ENCODE measurements around the gene SAT1. TPM values are rescaled to one million over a fixed set of nuclear protein-coding genes. Genes with fewer than 3 reads are reported as not detected.
"Not testable (repeated sequence)": the region's sequence is repeated elsewhere in the genome, so short reads cannot be mapped to it uniquely, and the experiment has no call there.

The SAT1 gene
- total RNA-seq, 2 donors from 2014 or later = 154 to 192 TPM

DNA sequence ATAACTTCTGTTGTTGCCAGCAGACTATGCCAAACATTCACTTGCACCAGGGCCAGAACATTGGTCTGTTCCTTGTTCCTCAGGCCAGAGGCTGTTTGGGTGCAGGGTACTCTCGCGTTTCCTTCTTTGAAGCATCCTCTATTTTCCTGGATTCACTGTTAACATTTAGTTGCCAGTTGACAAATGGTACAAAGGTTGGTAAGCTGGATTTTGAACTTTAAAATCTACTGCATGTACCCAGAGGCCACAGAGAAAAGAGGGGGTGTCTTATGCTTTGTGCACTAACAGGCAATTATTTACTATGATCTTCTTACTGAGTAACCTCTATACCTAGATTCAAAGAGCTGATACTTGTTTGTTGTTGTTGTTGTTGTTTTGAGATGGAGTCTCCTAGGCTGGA, 12.8 kb upstream of the SAT1 start:
- DNase-seq (ENCODE audit: low spot score) = no peak
- intact Hi-C loops (cut with DNase I) = no loop called here

DNA sequence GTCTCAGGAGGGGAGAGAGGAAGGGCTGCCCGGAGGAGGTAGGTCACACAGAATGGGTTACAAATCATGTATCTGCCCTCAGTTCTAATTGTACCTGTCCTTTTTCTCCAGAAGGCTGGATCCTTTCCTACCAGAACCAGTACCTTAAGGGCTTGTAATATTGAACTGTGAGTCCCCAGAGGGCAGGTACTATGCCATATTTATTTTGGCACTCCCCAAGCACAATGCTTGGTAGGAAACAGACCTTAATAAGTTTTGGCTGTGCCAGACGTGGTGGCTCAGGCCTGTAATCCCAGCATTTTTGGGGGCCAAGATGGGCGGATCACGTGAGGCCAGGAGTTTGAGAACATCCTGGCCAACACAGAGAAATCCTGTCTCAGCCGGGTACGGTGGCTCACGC, 11.9 kb upstream of the SAT1 start:
- DNase-seq (ENCODE audit: low spot score); intact Hi-C loops (cut with DNase I): not testable (repeated sequence)

DNA sequence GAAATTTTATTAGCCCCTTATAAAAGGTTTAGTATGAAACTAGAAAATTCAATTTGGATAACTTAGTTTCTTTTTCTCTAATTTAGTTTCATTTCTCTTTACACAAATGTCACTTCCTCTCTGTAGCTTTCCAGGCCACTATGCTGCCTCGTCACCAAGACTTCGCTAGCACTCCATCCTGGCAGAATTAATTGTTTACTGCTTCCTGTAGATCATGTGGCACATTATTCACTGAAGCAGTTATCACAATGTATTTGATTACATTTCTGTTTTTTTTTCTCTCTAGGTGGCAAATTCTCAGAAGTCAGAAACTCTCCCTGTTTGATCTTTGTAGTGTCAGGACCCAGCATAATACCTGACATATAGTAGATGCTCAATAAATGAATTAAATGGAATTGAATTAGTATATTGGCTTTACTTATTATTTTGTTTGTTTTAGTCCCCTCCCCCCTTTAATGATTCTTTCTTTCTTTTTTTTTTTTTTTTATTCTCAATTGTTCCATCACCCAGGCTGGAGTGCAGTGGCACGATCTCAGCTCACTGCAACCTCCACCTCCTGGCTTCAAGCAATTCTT, 9.3 kb upstream of the SAT1 start:
- intact Hi-C loops (cut with DNase I) = no loop called here
- DNase-seq (ENCODE audit: low spot score) = no peak

DNA sequence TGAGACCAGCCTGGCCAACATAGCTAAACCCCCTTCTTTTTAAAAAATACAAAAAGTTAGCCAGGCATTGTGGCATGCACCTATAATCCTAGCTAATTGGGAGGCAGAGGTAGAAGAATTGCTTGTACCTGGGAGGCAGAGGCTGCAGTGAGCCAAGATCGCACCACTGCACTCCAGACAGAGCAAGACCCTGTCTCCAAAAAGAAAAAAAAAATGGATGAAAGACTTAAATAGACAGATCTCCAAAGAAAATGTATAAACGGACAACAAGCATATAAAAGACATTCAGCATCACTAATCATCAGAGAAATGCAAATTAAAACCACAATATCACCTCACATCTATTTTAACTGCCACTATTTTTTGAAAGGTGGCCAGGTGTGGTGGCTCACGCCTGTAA, 6.6 kb upstream of the SAT1 start:
- no peak for DNase-seq (ENCODE audit: low spot score)
- intact Hi-C loops (cut with DNase I) = no loop called here

DNA sequence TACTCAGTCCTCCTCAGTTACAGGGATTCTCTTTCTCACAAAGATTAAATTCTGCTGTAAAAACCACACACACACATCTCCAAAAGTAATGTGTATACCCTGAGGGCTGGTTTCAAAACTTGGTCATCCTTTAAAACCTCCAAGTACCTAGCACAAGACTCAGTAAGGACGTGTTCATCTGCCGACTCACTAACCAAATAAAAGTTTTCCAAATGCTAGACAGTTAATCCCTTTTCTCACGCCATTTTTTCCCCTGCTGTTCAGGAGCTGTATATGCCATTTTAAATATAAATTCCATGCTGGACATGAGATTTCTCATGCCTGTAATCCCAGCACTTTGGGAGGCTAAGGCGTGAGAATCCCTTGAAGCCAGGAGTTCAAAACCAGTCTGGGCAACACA, 3.9 kb upstream of the SAT1 start:
- intact Hi-C loops (cut with DNase I) = no loop called here
- DNase-seq (ENCODE audit: low spot score) = no peak

DNA sequence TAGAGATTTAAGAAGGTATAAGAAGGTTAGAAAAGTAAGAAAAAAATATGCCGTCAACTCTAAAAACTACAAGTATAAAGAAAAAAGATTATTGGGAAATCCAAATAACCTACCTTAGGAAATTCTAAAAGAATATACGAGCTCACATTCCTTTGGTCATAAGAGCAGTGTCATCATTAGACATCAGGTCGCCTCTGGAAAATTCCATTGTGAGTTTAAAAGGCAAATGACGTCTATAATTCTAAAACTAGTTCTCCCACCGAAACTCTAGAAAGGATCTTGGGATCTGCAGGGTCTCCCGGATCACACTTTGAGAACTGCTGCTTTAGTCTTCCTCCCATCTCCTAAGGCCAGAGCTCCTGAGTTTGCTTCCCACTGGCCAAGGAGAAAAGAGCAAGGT, 518 bp upstream of the SAT1 start:
- DNase-seq (ENCODE audit: low spot score) = no peak
- intact Hi-C loops (cut with DNase I) = loop anchor here in 1 of 2 donors (10.0 kb wide), 1 partner anchor 122 kb away; the partner anchor contains the start of genes APOO and CXorf58

DNA sequence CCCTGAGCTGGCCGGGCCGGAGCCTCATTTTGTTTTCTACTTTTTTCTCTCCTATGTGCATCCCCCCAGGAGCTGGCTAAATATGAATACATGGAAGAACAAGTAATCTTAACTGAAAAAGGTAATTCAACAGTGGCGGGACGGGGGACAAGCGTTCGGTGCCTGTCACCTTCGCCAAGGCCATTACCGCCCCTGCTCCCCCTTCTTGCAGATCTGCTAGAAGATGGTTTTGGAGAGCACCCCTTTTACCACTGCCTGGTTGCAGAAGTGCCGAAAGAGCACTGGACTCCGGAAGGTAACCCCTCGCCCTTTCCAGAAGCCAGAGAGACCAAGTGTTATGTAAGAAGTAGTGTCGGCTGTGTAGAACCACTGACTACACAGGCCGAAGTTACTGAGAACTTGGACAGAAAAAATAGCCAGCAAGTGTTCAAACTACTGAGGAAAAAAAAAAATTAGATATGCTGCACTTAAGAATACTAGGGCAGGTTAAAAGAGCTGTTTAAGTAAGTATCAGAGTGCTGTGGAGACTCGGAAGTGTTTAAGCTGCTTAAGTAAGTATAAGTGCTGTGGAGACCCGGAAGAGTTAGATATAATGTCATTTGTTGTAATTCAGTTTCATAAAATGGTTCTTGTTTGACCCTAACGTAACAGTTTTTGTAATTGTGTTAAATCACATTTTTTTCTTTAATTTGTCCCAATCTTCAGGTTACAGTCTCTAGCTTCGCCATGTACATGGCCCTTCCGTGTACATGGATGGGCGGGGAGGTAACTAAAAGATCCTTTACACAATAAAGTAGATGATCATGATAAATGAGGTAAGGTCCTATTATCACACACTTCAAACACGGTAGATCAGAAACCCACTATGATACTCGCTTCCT, 856 bp downstream of the SAT1 start:
- DNase-seq (ENCODE audit: low spot score) = no peak
- intact Hi-C loops (cut with DNase I) = loop anchor here in 1 of 2 donors (10.0 kb wide), 1 partner anchor 121 kb away; the partner anchor contains the start of genes APOO and CXorf58

DNA sequence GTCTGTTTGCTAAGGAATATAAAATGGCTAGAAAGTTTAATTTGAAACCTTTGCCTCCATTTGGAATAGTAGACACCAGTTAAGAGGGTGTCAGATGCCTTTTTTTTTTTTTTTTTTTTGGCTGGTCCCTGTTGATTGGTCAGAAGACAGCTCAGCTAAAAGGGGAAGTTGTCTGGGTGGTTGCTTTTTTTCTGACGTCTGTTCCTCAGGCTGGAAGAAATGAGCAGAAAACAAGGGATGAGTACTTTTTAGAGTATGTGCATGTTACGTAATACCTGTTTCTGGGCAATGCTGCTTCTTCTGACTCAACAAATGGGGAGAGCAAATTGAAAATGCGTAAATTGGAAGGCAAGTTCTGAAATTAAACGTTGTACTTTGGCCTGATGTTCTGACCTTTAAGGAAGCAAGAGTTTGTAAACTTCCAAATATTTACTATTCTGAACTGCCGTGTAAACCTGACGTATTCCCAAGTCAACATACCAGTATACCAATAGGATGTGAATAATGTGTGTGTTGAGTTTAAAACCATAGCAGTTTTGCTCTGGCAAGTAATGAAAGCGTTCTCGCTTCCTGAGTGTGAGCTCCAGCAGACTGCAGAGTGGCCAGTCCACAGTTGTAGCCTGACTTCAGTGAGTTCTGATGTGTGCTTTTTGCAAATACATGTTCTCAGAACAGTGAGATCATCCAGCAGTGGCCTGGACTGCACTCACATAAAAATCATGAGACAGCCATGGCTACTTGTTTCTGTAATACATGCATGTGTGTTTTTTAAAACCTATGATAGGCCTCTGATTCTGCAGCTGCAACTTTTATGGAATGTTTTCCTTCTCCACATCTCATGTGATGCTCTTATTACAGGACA, 1.7 kb downstream of the SAT1 start:
- intact Hi-C loops (cut with DNase I) = loop anchor here in 1 of 2 donors (10.0 kb wide), 1 partner anchor 120 kb away; the partner anchor contains the start of genes APOO and CXorf58
- DNase-seq (ENCODE audit: low spot score) = no peak

DNA sequence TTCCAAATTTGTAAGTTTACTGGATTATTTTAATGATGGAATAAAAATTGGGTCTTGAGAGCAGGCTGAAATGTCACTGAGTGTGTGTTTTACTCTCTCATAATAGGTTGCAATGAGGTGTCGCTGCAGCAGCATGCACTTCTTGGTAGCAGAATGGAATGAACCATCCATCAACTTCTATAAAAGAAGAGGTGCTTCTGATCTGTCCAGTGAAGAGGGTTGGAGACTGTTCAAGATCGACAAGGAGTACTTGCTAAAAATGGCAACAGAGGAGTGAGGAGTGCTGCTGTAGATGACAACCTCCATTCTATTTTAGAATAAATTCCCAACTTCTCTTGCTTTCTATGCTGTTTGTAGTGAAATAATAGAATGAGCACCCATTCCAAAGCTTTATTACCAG, 2.6 kb downstream of the SAT1 start:
- no peak for DNase-seq (ENCODE audit: low spot score)
- intact Hi-C loops (cut with DNase I) = loop anchor here in 1 of 2 donors (10.0 kb wide), 1 partner anchor 119 kb away; the partner anchor contains the start of genes APOO and CXorf58

DNA sequence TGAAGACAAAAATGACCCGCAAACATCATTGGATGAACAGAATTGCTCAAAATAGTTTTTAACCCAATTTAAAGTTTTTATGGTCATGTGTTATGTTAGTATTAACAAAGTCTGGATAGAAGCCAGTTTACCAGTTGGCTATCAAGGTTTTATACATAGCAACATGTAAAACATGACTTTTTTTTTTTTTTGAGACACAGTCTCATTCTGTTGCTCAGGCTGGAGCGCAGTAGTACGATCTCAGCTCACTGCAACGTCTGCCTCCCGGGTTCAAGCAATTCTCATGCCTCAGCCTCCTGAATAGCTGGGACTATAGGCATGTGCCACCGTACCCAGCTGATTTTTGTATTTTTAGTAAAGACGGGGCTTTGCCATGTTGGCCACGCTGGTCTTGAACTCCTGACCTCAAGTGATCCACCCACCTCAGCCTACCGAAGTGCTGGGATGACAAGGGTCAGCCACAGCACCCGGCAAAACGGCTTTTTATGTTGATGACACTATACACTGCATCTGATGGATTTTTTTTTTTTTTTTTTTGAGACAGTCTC, 3.4 kb downstream of the SAT1 start:
- DNase-seq (ENCODE audit: low spot score) = no peak
- intact Hi-C loops (cut with DNase I) = loop anchor here in 1 of 2 donors (10.0 kb wide), 1 partner anchor 118 kb away; the partner anchor contains the start of genes APOO and CXorf58

DNA sequence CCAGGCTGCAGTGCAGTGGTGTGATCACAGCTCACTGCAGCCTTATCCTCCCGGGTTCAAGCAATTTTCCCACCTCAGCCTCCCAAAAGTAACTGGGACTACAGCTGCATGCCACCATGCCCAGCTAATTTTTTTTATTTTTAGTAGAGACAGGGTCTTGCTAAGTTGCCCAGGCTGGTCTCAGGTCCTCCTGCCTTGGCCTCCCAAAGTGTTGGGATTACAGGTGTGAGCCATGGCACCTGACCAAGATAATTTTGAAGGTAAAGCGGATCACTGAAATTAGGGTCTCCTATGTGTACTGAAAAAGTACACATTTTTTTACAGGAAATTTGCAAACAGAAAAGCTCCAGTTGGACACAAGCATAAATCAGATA, 4.8 kb downstream of the SAT1 start:
- intact Hi-C loops (cut with DNase I) = loop anchor here in 1 of 2 donors (10.0 kb wide), 1 partner anchor 117 kb away; the partner anchor contains the start of genes APOO and CXorf58
- no peak for DNase-seq (ENCODE audit: low spot score)

DNA sequence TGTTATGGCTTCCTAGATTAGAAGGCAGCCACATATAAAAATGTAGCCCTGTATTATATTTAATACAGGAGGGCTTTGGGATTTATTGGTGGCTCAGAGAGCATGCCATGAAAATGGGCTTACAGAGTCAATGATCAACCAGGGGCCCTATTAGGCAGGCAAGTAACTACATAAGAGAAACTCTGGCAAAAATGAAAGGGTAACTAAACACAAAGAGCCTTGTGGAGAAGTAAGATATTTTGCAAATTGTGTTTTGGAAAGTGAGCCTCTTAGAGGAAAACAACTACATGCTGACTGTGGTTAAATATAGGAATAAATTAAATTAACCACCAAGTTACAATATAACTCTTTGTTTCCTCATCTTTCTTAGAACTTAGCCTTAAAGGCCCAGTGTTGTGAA, 5.5 kb downstream of the SAT1 start:
- DNase-seq (ENCODE audit: low spot score) = no peak
- intact Hi-C loops (cut with DNase I) = loop anchor here in 1 of 2 donors (10.0 kb wide), 1 partner anchor 116 kb away; the partner anchor contains the start of genes APOO and CXorf58

DNA sequence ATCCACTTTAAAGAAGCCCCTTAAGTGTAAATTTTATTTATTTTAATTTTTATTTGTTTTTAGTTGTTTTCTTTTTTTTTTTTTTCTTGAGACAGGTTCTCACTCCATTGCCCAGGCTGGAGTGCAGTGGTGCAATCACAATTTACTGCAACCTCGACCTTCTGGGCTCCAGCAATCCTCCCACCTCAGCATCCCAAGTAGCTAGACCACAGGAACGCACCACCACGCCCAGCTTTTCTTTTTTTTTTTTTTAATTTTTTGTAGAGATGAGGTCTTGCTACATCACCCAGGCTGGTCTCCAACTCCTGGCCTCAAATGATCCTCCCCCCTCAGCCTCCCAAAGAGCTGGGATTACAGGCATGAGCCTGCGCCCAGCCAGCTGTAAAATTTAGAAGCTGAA, 6.0 kb downstream of the SAT1 start:
- intact Hi-C loops (cut with DNase I) = loop anchor here in 1 of 2 donors (10.0 kb wide), 1 partner anchor 116 kb away; the partner anchor contains the start of genes APOO and CXorf58
- DNase-seq (ENCODE audit: low spot score) = no peak

DNA sequence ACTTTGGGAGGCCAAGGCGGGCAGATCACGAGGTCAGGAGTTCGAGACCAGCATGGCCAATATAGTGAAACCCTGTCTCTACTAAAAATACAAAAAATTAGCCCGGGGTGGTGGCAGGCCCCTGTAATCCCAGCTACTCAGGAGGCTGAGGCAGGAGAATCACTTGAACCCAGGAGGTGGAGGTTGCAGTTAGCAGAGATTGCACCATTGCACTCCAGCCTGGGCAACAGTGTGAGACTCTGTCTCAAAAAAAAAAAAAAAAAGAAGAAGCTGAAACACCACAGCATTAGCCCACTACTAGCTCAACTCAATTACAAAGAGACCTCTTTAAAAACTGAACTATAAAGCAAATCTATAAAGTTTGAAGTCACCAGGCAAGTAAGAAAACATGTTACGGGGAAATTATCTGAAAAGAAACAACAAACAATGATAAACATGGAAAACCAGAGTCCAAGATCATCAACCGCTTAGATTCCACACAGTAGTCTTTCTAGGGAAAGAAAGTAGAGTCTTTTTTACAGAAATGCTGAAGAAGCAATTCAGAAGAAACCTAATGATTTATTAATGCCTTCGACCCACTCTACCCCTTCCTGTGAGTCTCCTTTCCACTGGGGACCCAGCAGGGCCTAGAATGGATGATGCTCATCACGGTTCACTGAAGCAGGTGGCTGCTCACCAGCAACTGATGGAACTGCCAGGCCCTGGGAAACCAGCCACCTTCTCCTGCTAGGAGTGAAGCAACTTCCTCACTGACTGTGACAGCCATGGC, 6.6 kb downstream of the SAT1 start:
- no peak for DNase-seq (ENCODE audit: low spot score)
- intact Hi-C loops (cut with DNase I) = loop anchor here in 1 of 2 donors (10.0 kb wide), 1 partner anchor 115 kb away; the partner anchor contains the start of genes APOO and CXorf58

DNA sequence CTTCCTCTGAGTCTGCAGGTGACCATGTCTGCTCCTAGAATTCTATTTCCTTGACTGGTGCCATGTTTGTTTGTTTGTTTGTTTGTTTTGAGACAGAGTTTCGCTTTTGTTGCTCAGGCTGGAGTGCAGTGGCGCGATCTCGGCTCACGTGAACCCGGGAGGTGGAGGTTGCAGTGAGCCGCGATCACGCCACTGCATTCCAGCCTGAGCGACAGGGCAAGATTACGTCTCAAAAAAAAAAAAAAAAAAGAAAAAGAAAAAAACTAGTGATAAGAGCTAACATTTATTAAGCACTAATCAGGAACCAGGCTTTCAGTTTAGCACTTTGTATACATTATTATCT, 7.2 kb downstream of the SAT1 start:
- no peak for DNase-seq (ENCODE audit: low spot score)
- intact Hi-C loops (cut with DNase I) = no loop called here

DNA sequence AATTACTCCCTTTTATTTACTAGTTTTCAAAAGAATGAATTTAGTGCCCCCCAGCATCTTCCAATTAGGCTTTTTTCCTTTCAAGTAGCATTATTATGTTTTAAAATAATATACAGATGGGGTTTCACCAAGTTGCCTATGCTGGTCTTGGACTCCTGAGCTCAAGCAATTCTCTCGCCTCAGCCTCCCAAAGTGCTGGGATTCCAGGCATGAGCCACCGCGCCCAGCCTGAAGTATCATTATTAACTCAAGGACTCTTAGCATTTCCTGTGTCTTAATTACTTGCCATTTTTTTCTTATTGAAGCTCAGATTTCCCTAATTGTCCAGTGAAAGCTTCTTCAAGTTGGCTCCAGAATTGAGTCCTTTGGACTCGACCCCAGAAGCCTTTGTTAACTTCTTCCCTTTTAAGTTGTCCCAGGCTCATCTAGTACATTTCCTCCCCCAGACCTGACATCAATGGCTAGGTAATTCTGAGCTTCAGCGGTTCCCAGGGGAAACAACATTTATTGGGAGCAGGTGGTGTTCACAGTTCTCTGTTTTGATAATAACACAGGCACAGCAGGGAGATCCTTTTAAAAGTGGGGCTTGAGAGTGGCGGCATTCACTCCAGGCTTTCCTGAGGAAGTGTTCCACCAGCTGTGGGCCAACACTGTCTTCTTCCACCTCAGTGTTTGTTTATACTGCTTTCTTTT, 10.0 kb downstream of the SAT1 start:
- no peak for DNase-seq (ENCODE audit: low spot score)
- intact Hi-C loops (cut with DNase I) = no loop called here

DNA sequence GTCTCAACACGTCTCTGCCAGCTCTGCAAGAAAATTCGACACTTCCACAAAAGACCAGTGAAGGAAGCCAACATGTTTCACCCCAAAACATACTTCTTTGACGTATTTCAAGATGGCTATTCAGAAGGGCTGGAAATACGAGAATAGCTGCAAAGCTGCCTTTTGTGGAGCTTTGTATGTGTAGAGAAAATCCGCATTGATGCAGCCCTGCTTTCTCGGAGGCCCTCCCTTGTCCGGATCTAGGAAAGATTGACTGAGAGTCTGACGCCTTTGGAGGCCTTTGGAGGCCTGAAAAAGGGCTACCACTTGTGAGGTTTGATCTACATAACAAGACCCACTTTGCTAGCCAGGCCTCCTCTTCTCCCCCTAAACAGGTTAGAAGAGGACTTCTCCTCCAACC, 12.2 kb downstream of the SAT1 start:
- intact Hi-C loops (cut with DNase I) = no loop called here
- no peak for DNase-seq (ENCODE audit: low spot score)
